GM21723 (cell line): Measurements from ENCODE around the gene OSM.
A peak's percentile ranks its signal among the peaks of the same experiment; 100 is the strongest.

Experiments
- ATAC-seq: cut with Tn5 transposase; IDR thresholded peaks from one replicate; pipeline ENCODE4 v1.9.1; 2021; ENCODE audit warnings: mild to moderate bottlenecking, moderate library complexity; ENCODE audit not compliant: unreplicated experiment

Gene OSM

DNA sequence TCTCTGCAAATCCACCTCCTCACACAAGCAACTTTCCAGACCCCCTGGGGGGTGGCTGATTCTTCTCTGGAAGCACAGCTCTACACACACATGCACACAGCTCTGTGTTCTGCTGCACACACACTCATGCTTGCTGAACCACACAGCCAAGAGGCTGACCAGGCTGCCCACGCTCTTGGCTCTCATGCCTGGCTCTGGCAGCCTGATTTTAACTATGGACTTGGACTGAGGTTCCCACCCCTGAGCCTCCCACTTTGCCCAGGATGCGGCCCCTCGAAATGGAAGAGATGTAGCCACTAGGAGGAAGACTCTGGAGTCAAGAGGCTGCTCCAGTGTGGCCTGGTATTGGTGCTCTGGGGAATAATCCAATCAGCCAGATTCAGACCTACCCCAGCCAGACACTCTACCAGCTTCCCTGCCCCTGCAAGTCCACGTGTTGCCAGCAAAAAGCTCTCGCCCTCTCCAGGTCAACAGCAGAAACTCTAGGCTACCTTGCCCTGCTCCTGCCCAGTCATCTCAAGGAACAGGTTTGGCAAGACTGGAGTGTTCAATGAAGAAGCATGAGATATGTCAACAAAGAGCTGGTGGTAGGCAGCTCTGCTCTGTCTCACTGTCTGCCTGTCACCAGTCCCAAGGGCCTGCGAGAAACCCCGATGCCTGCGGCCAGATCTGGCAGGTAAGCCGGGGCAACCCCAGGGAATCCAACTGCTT lies 31.5 kb upstream of the OSM start:
- no peak for ATAC-seq

DNA sequence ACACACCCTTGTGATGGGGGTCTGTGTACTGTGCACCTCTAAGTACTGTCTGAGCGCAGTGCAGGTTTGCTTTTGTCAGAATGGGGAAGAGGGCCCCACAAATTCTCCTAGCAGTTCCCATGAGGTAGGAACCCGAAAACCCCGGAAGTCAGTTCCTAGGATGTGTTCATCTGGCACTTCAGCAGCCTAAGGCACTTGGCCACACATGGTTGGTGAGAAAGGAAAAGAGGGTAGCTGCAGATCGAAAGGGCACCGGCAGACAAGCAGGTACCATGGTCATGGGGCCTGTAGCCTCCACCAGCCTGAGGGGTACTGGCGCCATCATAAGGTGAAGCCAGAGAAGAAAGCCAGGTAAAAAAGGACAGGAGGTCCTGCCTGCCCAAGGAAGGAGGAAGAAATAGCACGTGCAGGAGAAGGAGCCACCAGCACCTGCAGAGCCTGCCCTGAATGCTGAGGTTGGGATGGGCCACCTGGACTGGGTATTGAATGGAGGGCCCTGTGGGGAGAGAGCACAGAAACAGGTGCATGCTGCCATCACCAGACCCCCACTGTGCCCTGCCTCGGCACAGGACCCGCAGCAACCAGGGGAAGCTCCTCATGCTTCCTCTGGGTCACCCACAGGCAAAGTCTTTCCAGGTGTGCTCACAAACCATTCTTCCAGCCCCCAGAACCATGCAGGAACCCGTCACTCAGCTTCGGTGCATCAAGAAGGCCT lies 30.8 kb upstream of the OSM start:
- ATAC-seq = no peak

DNA sequence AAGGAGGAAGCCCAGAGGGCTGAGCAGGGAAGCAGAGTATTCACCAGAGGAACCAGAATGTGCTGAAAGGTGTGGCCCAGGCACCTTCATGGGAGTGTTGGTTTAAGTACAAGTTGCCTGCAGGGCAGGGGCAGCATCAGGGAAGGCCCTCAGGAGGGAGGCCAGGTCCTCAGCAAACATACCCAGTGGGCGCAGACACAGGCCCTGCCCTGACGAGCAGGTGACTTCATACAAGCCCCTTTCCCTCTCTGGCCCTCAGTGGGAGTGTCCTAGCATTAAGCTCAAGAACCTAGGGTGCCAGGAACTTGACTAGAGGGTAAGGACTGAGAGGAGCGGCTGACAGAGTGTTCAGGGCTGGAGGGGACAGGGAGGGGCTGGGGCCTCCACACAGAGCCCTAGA lies 30.2 kb upstream of the OSM start:
- ATAC-seq = no peak

DNA sequence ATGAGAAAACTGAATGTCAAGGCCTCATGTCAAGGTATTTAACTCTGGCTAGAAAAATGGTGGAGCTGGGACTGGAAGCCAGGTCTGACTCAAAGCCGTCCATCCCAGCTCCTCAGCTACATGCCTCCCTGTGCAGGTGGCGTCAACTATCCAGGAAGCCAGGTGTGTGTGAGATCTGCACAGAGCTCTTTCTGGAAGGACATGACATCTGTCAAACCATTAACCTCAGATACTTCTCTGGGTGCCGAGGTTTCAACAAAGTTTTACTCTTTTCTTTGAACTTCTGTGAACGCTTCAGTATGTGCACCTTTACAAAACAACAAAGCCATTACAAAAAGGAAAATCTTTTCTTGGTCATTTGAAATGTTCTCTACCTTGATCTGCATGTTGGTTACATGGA lies 29.7 kb upstream of the OSM start:
- ATAC-seq = no peak

DNA sequence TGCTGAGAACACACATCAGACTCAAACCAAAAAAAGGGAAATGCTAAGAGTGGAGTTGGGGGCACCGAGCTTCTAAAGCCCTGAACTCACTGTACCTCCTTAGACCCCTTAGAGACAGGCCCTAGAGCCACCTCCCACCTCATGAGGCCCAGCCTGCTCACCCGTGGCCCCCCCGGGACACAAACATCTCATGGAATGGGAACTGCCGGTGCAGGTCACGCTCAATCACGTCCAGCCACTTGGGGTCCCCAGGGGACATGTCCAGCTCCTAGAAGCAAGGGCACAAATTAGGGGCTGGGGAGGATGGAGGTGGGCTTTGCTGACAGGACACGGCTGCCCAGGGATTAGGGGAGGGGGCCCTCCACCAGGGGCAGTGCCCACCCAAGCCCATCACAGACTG lies 28.9 kb upstream of the OSM start:
- ATAC-seq = no peak

DNA sequence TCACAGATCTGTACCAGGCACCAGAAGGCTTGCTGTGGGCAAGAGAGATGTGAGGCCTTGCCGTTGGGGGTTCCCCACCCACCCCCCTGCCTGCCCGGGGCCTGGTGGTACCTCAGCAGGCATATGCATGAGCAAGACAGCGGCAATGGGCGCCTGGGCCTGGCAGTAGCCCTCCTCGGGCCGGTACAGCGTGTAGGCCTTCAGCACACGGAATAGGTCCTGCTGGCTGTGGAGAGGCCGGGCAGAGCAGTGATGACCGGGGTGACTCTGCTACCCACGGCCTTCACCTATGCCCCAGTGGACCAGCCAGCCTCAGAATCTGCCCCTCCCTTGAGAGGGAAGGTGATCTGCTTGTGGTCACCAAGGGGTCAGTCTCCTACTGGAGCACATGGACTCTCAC lies 28.2 kb upstream of the OSM start:
- no peak for ATAC-seq

DNA sequence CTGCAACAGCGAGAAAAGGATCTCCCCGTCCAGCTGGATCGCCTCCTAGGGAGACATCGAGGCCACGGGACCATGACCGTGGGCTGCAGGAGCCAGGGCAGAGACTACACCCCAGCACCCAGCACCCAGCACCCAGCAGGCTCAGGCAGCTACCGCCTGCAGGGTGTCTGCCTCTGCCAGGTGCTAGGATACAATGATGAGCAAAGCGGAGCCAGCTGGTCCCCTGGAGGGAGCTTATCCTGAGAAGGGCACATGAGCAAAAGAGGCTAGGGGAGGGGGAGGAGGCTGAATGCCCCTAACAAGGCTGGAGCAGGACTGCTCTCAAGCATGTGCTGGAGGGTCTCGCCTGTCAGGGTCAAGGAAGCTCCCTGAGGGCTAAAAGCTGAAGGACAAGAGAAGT lies 27.4 kb upstream of the OSM start:
- no peak for ATAC-seq

DNA sequence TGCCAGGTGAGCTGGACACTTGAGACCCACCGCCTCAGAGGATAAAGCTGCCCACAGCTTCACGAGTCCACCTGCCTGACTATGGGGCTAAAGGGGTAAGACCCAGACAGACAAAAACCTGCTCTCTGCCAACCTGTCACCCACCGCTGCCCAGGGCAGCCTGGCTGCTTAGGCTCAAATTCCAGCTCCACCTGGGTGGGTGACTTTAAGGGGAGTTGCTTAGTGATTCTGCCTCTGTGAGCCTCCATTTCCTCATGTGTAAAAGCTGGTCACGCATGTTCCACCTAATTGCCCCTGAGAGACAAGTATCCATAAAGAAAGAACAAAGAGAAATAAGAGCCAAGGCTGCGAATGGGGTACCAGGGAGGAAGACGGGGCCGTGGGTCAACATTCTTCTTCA lies 26.4 kb upstream of the OSM start:
- no peak for ATAC-seq

DNA sequence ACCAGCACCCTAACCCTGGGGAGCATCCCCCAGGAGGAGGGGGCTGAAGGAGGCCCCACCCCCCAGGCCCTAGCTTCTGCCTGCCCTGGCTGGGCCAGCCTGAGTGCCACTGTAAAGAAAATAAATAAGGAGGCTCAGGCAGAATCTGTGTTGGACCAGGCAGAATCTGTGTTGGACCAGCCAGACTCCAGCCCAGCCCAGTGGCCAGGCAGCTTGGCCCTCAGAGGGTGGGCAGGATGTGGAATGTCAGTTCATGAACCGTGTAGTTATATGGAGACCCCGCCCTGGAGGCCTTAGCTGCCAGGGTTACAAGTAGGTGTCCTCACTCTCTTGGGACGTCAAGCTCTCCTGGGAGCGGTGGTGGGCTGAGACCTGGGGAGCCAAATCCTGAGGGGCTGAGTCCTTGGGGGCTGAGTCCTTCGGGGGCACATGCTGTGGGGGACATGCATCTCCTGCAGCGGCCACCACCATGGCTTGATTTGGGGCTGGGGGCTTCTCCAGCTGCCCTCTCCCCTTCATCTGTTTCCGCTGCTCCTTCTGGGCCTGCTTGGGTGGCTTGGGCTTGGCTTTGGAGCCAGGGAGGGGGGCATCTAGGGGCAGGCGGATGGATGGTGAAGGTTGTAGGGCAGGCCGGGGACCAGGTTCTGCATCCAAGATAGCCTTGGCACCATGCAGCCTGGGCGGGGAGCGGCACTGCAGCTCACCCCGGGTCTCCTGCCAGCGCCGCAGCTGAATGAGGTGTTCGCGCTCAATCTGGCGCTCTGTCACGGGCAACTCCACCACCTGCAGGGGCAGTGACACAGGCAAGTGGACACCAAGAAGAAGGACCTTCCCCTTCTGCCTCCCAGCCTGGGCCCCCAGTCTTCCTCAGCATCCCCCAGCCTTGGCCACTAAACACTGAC lies 25.7 kb upstream of the OSM start:
- no peak for ATAC-seq

DNA sequence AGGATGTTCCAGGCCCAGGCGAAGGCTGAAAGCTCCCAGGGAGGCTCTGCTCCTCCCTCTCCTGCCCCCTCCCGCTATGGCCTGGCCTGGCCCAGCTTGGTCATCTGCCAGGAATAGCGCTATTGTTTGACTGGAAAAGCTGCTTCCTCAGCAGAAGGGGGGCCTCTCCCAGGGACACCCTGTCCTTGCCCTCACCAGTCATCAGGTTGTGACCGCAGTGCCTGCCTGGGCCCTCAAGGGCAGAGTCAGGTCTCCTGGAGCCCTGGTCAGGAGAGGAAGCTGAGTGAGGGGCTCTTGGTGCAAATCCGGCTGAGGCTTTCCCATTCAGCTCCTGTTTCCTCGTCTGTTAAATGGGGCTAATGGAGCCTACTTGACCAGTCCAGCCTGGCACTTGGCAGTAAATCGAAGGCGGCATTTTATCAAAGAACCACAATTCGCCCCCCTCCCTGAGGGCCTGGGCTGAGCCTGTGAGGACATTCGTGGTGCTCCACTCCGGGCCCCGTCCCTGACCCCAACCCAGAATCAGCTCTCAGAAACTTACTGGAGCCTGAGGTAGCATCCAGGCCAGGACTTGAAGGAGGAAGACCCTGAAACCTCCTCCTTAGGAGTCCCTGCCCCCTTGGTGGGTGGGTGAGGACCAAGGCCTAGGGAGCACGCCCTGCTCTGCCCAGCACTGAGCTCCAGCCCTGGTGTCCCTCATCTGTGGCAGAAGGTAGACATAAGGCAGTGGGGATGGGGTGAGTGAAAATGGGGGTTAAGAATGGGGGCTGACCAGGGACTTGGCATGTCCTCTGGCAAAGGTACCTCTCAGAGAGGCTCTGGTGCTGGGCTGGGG lies 24.6 kb upstream of the OSM start:
- no peak for ATAC-seq

DNA sequence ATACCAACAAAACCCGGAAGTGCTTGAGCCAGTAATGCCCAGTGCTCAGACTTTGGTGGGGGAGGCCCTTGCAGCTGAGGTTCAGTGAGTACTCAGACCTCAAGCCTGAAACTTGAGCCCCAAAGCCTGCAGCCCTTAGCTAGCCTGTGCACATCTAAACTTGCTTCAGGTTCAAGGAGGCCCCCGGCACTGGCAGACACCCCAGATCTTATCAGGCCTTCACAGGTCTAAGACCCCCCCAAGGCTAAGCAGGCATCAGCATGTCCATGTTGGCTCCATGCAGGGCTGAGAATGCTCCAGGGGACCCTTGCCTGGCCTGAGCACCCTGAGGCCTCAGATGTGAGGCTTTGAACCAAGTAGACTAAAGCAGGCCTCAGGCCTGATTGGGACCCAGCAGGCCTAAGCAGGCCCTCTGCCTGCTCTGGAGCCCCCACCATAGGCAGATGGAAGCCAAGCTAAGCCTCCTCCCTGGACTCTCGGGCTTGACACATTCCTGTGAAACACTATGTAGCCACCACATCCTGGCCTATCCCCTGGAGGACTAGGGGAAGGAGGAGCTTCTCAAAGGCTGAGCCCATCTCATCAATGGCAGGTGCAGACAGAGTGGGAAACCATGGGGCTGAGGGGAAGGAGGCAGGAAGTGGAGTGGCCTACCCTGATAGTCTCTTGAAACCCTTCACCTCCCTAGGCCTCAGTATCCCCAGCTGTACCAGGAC lies 23.8 kb upstream of the OSM start:
- no peak for ATAC-seq

DNA sequence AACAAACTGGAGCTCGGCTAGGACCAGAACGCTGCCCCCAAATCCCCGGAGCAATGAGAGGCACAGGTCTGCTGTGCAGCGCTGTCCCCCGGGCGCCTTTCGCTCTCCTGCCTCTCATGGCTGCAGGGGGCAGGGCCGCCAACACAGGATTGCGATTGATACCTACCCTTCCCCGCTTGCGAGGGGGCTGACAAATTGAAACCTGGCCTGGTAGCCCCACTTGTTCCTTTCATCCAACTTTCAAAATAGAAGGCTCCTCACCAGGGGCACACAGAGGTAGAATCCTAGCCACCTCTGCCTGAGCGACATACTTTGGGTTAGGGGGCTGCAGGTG lies 23.3 kb upstream of the OSM start:
- peak; percentile 4 for ATAC-seq

DNA sequence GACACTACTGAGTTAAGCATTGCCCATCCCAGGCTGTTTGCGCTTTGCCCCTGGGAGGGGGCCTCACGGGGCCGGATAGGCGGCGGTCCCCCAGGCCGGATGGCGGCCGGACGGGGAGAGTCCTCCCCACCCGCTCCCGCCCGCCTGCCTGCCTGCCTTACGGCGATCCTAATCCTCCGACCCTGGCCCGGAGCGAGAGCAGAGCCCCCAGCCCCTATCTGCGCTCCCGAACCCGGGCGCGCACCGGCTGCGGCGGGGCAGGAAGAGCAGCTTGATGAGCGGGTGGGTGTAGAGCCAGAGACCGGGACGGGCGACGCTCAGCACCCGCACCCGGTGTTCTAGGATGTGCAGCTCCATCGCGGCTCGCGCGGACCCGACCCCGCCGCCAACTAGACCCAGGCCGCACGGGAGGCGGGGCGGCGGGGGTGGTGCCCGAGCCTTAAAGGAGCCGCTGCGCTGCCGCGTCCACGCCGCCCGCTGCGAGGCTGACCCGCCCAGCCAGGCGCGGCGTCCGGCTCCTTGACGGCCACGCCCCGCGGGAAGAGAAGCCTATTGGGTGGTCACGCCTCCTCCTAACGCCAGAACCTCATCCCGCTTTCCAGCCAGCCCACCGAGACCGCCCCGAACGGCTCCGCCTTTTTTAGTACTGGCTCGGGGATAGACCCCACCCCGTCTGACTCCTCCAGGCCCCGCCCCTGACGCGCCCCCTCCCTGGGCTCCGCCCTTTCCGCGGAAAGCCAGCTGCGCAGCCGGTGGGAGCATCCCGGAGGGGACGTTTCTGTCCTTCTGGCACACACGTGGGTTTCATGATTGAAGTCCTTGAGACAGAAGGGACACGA lies 22.7 kb upstream of the OSM start, which contains the start of gene CASTOR1:
TSS of gene CASTOR1 (minus strand) at position 365 of the 839 bp plus-strand sequence. CDS start at position 357, 8 bp downstream.
- peak; percentile 66 for ATAC-seq

DNA sequence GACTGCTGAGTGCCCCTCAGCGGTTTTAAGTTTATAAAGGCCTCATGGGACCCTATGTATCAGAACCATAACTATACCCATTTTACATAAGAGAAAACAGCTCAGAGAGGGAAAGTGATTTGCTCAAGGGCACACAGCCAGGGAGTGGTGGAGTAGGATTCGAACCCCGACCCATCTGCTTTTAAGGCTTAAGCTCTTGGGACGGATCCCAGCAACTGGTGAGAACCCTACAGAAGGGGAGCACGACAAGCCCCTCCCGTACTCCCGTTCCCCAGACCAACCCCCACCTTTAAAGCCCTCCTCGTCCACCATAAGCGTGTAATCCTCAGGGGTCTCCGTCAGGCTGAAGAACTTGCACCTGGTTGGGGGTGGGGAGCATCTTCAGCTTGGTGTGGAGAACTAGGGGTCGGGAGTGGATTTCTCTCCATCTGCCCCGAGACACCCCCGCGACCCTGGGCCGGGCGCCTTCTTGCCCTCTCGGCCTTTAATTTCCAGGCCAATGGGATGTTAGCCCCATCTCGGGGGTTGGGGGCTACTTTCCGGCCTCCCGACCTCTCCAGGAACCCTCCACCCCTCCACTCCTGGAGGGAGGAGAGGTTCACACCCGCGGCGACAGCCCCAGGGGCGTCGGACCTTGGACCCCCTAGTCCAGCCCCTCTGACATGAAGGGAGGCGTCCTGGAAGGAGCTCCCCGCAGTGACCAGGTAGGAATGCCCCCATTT lies 21.9 kb upstream of the OSM start:
- ATAC-seq = no peak

DNA sequence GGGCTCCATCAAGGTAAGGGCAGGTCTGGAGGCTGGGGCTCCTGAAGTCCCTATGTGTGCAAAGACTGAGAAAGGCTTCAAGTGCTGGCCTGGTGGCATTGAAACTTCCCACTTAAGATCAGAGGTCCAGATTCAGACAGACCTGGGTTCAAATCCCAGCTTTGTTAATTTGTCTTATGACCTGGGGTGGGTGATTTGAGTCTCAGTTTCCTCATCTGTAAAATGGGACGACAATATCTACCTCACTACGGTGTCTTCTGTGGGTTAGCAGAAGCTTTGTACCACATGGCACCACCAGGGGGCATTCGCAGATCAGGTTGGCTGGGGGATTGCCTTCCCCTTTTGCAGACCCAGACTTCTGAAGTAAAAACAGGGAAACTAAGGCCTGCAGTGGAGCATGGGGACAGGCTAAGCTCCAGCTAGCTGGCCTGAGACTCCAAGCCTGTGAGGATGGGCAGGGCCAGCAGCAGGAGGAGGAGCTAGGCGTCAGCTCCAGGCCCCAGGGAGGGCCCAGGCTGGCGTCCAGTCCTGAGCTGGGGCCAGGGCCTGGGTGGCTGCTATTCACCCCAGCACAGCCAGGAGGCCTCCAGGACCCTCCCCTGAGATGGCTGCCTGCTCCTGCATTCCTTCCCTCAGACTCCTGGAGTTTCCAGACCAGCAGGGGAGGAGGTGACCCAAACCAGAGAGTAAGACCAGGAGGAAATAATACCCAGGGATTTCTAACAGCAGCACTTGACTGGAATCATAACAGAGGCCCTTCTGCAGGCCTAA lies 21.2 kb upstream of the OSM start:
- ATAC-seq = no peak

DNA sequence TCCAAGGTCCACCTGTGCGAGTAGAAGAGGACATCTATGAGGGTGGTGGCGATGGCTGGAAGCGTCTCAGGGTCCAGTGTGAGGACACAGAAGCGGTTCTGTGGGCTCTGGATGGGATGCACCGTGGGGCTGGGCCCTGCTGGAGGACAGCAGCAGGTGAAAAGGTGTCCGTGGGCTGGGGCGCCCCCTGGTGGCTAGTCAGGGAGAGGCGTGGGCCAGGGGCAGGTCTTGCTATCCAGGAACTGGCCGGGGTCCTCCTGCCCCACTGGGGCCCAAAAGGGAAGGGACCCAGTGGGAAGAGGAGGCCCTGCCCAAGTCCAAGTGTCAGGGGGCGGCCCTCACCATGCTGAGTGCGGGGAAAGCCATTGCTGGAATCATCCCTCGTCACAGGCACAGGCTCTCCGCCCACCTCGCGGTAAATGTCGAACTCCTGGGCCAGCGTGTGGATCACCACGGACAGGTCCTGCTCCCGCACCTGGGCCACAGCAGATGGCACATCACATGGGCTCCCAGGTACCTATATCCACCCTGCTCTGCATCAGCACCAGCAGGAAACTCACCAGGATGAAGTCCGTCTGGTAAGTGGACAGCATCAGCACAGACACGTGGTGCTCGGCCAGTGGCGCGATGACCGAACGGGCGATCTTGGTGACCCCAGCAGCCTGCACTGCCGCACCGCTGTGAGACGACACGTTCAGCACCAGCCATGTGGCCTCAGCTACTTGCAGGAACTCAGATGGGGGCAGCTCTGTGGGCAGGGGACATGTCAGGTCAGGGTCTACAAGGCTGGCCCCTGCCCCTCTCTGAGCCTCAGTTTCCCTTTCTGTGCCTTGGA lies 20.4 kb upstream of the OSM start:
- ATAC-seq = no peak

DNA sequence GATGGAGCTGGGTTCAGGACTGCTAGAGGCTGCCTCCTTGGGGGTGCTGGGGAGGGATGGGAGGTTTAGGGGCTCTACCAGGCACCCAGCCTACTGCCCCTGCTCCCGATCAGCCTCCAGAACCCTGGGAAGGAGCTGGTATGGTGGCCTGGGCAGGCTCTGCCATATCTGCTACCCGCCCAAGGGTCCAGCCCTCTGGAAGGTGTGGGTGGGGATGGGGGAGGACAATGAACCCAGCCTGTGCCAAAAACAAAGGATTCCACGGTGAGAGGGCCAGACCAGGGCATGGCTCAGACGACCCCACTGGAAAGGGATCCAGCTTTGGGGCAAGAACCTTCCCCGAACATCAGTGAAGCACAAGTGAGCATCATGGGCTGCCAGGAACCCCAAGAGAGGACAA lies 19.7 kb upstream of the OSM start:
- no peak for ATAC-seq
